CD4-positive, CD25-positive, alpha-beta regulatory T cell (primary cell): ENCODE measurements around the gene RBFA. TPM values are rescaled to one million over a fixed set of nuclear protein-coding genes. Genes with fewer than 3 reads are reported as not detected.

ENCODE experiments used
- ATAC-seq, 2 donors: fragments of 150-1000 bp; cut with Tn5 transposase; one replicate each; pipeline ENCODE4 v1.10.0; 2021; ENCODE audit warnings: low read depth in 2 of 2, moderate number of reproducible peaks in 2 of 2, moderate library complexity in 1 of 2
- DNase-seq, 3 donors: peaks; one replicate each; pipeline versions ENCODE4 v3.0.0 to v3.0.0-alpha.2; 2012 to 2022; ENCODE audit warnings: mixed read lengths in 1 of 3
- H3K27ac ChIP-seq: one replicate; pipeline ENCODE4 v1.7.0; 2013; ENCODE audit warnings: mild to moderate bottlenecking, low read length; ENCODE audit not compliant: insufficient read depth, poor library complexity, severe bottlenecking
- H3K27me3 ChIP-seq: one replicate; pipeline ENCODE4 v1.7.0; 2013; ENCODE audit warnings: low read length; ENCODE audit not compliant: control insufficient read depth, insufficient read depth
- H3K36me3 ChIP-seq: one replicate; pipeline ENCODE4 v1.7.0; 2013; ENCODE audit warnings: mild to moderate bottlenecking, low read length, moderate library complexity; ENCODE audit not compliant: control insufficient read depth, insufficient read depth
- H3K4me1 ChIP-seq: 2 replicates; pipeline ENCODE4 v1.7.0; 2013; ENCODE audit warnings: mild to moderate bottlenecking, low read length; ENCODE audit not compliant: insufficient read depth, control insufficient read depth, poor library complexity, severe bottlenecking
- H3K4me3 ChIP-seq: one replicate; pipeline ENCODE4 v1.7.0; 2013; ENCODE audit warnings: low read depth, mild to moderate bottlenecking, low read length, moderate library complexity
- H3K9me3 ChIP-seq, 2 experiments: 1 replicate in 1 of 2; 2 replicates in 1 of 2; pipeline ENCODE4 v1.7.0; 2013; ENCODE audit warnings: low read length in 2 of 2, mild to moderate bottlenecking in 1 of 2, moderate library complexity in 1 of 2; ENCODE audit not compliant: control insufficient read depth in 2 of 2
- H3K27ac Mint-ChIP-seq, 3 donors: one replicate each; pipeline ENCODE4 v1.8.0; 2020 to 2022; ENCODE audit warnings: mild to moderate bottlenecking in 3 of 3, mixed read lengths in 3 of 3, moderate library complexity in 2 of 3
- H3K27me3 Mint-ChIP-seq: one replicate; pipeline ENCODE4 v1.8.0; 2022; ENCODE audit warnings: mild to moderate bottlenecking, mixed read lengths
- H3K36me3 Mint-ChIP-seq: one replicate; pipeline ENCODE4 v1.8.0; 2020; ENCODE audit warnings: mixed read lengths
- H3K4me1 Mint-ChIP-seq, 4 donors: one replicate each; pipeline ENCODE4 v1.8.0; 2020 to 2022; ENCODE audit warnings: mixed read lengths in 4 of 4, mild to moderate bottlenecking in 1 of 4
- H3K4me3 Mint-ChIP-seq, 4 donors: one replicate each; pipeline ENCODE4 v1.8.0; 2020 to 2022; ENCODE audit warnings: mild to moderate bottlenecking in 4 of 4, mixed read lengths in 4 of 4, moderate library complexity in 3 of 4
- H3K9me3 Mint-ChIP-seq, 7 donors: one replicate each; pipeline ENCODE4 v1.8.0; 2020 to 2022; ENCODE audit warnings: mixed read lengths in 7 of 7, mild to moderate bottlenecking in 3 of 7, moderate library complexity in 2 of 7
- polyA plus RNA-seq, 4 donors: library from polyadenylated mRNA; unstranded; fragments of 300-500 nt; fragmentation: Illumina TruSeq; gene quantifications; one replicate each; pipeline ENCODE4 v1.2.3, GENCODE V29; 2021
- total RNA-seq: library from RNA; stranded (reverse); gene quantifications from one replicate; pipeline ENCODE4 v1.2.3, GENCODE V29; 2022

The RBFA gene, protein sequence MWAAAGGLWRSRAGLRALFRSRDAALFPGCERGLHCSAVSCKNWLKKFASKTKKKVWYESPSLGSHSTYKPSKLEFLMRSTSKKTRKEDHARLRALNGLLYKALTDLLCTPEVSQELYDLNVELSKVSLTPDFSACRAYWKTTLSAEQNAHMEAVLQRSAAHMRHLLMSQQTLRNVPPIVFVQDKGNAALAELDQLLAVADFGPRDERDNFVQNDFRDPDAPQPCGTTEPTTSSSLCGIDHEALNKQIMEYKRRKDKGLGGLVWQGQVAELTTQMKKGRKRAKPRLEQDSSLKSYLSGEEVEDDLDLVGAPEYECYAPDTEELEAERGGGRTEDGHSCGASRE
- total RNA-seq (13.6 TPM), polyA plus RNA-seq (10 to 100 TPM in 2 of 4 donors, 1 to 10 TPM in 2; 7.5 to 10.4 (median 9.3) TPM)

DNA sequence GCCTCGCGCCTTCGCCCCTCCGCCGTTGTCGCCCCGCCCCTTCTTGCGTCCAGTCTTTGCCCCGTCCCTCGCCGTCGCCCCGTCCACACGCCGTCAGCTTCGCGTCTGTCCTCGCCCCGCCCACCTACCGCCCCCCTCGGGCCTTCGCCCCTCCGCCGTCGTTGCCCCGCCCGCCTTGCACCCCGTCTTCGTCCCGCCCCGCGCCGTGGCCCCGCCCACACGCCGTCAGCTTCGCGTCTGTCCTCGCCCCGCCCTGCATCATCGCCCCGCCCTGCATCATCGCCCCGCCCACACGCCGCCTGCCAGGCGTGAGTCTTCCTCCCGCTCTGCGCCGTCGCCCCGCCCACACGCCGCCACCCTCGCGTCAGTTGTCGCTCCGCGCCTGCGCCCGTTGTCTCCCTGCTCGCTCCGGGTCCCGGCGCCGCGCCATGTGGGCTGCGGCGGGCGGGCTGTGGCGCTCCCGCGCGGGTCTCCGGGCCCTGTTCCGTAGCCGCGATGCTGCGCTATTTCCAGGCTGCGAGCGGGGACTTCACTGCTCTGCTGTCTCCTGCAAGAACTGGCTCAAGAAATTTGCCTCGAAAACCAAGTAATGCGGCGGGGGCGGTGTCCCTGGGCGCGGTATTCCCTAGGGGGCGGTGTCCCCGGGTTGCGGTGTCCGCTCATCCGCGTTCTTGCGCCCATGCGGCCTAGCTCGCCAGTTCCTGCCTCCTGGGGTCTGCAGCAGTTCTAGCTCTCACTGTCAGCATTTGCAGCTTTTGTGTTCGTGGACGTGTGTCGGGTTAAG, at the start of gene RBFA:
RBFA (plus strand) TSS at position 367 of the 784 bp plus-strand sequence; CDS start at position 429, 62 bp downstream.
- peaks cover 18% of the 10 kb centered on the region for H3K4me1 ChIP-seq
- Mint-ChIP-seq H3K27me3 (no peaks in the 10 kb centered on the region), H3K9me3 (peaks cover 0 to 5% (median 2%) of the 10 kb centered on the region in 7 donors), H3K4me1 (peaks cover 13 to 36% (median 28%) of the 10 kb centered on the region in 4 donors), H3K27ac (peak within 1 kb of the TSS; percentile 93 to 96 (median 96)), H3K4me3 (peak within 1 kb of the TSS; percentile 88 to 97 (median 90)), H3K36me3 (peaks cover 11% of the 10 kb centered on the region)
- H3K36me3 ChIP-seq = peaks cover 6% of the 10 kb centered on the region
- H3K27ac ChIP-seq = peak within 1 kb of the TSS; percentile 95
- no peaks in the 10 kb centered on the region for H3K9me3 ChIP-seq
- DNase-seq (peak; percentile 98 to 100 (median 98)), ATAC-seq (peak; percentile 75 to 77)
- no peaks in the 10 kb centered on the region for H3K27me3 ChIP-seq
- peak within 1 kb of the TSS; percentile 90 for H3K4me3 ChIP-seq

DNA sequence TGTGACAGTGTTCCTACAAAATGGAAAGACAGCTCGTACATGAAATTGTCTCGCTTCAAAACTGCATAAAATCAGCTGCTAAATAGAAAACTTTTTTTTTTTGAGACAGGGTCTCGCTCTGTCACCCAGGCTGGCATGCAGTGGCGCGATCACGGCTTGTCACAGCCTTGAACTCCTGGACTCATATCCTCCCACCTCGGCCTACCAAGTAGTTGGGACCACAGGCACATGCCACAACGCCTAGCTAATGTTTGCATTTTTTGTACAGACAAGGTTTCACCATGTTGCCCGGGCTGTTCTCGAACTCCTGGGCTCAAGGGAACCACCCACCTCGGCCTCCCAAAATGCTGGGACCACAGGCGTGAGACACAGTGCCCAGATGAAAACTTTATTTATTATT, 49.1 kb upstream of the RBFA start:
- Mint-ChIP-seq H3K36me3 (peaks cover 22% of the 10 kb centered on the region), H3K4me1 (peaks cover 14 to 78% (median 53%) of the 10 kb centered on the region in 4 donors)
- H3K4me1 ChIP-seq = peaks cover 50% of the 10 kb centered on the region

DNA sequence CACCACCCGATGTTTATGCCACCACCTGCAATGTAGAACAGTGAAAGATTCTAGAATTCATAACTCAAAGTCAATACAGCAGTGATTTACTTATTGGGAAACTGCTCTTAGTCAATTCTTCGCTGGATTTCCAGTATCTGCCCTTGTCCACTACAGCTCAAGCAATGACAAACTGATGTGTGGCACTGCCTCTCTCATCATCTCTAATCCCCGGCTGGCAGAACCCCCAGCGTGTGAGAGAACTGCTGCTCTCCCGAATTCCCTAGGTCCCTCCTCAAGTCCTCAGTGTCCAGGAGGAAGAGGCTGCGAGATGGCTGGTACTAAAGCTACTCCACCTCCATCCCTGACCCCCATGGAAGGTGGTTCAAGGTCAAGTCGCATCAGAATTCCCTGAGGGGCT, 47.5 kb upstream of the RBFA start:
- Mint-ChIP-seq H3K4me1 (peaks cover 14 to 66% (median 47%) of the 10 kb centered on the region in 4 donors), H3K36me3 (peaks cover 20% of the 10 kb centered on the region), H3K27ac (peak overlapping the region; percentile 14 to 95 (median 89)), H3K9me3 (no peaks in the 10 kb centered on the region), H3K4me3 (peak overlapping the region; percentile 92 to 96 (median 92)), H3K27me3 (peaks cover 3% of the 10 kb centered on the region)
- Histone ChIP-seq H3K4me3 (peak overlapping the region; percentile 94), H3K27me3 (no peaks in the 10 kb centered on the region), H3K36me3 (peaks cover 14% of the 10 kb centered on the region), H3K27ac (peak overlapping the region; percentile 92), H3K9me3 (no peaks in the 10 kb centered on the region), H3K4me1 (peaks cover 50% of the 10 kb centered on the region)
- no peak for ATAC-seq
- DNase-seq = no peak

More for the DNA sequence above, 49.1 kb upstream of the RBFA start:
- Histone ChIP-seq H3K9me3 (no peaks in the 10 kb centered on the region), H3K36me3 (peaks cover 14% of the 10 kb centered on the region), H3K4me3 (no peak overlapping the region), H3K27ac (no peak overlapping the region), H3K27me3 (no peaks in the 10 kb centered on the region)
- no peaks in the 10 kb centered on the region for H3K9me3 Mint-ChIP-seq
- peak overlapping the region in 2 of 3 donors; percentile 26 to 78 for H3K27ac Mint-ChIP-seq
- DNase-seq = no peak
- peak overlapping the region in 2 of 4 donors; percentile 24 to 92 for H3K4me3 Mint-ChIP-seq
- no peaks in the 10 kb centered on the region for H3K27me3 Mint-ChIP-seq
- no peak for ATAC-seq

DNA sequence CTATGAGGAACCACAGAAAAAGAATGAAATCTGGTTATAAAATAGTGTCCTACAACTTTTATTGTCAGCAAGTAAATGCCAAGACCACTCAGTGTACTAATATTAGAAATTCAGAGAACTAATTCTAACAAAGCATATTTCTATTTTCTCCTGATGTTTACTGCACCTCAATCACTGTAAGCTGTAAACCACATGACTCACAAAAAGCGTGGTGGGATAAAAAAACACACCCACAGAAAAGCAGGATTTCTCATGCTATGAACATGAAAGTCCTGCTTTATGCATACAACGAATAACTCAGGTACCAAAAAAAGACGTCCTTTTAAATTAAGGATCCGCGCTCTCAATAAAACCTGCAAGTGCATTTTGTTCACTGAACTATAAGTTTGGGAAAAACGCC, 46.7 kb upstream of the RBFA start:
- Mint-ChIP-seq H3K4me1 (peaks cover 9 to 57% (median 39%) of the 10 kb centered on the region in 4 donors), H3K27me3 (peaks cover 5% of the 10 kb centered on the region), H3K4me3 (peak overlapping the region; percentile 92 to 96 (median 92)), H3K36me3 (peaks cover 17% of the 10 kb centered on the region), H3K9me3 (no peaks in the 10 kb centered on the region), H3K27ac (peak overlapping the region; percentile 48 to 95 (median 89))
- Histone ChIP-seq H3K36me3 (peaks cover 14% of the 10 kb centered on the region), H3K4me1 (peaks cover 46% of the 10 kb centered on the region), H3K27ac (peak overlapping the region; percentile 92), H3K4me3 (peak overlapping the region; percentile 94), H3K27me3 (no peaks in the 10 kb centered on the region), H3K9me3 (no peaks in the 10 kb centered on the region)
- no peak for ATAC-seq
- no peak for DNase-seq

DNA sequence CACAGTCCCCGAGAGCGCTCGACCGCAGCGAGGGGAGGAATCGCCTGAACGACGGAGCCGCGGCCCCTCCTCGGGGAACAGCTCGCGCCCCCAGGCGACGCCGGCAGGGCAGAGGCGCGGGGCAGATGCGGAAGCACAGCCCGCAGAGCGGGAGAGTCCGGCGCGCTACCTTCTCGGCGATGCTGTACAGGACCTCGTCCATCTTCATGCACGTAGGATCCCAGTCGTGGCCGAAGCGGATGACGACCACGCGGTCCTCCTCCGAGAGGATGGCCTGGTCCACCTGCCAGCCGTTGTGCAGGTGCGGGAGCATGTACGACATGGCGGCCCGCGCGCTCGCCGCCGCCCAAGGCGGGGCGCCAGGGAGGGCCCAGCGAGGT, 46.2 kb upstream of the RBFA start:
- H3K9me3 ChIP-seq = no peaks in the 10 kb centered on the region
- Mint-ChIP-seq H3K4me1 (peaks cover 9 to 52% (median 37%) of the 10 kb centered on the region in 4 donors), H3K27me3 (peaks cover 5% of the 10 kb centered on the region), H3K36me3 (peaks cover 17% of the 10 kb centered on the region), H3K27ac (peak overlapping the region; percentile 48 to 95 (median 89)), H3K4me3 (peak overlapping the region; percentile 92 to 96 (median 92)), H3K9me3 (no peaks in the 10 kb centered on the region)
- peaks cover 14% of the 10 kb centered on the region for H3K36me3 ChIP-seq
- peaks cover 41% of the 10 kb centered on the region for H3K4me1 ChIP-seq
- peak overlapping the region; percentile 94 for H3K4me3 ChIP-seq
- ATAC-seq (peak; percentile 57 to 64), DNase-seq (peak; percentile 50 to 71 (median 70))
- no peaks in the 10 kb centered on the region for H3K27me3 ChIP-seq
- H3K27ac ChIP-seq = peak overlapping the region; percentile 92

DNA sequence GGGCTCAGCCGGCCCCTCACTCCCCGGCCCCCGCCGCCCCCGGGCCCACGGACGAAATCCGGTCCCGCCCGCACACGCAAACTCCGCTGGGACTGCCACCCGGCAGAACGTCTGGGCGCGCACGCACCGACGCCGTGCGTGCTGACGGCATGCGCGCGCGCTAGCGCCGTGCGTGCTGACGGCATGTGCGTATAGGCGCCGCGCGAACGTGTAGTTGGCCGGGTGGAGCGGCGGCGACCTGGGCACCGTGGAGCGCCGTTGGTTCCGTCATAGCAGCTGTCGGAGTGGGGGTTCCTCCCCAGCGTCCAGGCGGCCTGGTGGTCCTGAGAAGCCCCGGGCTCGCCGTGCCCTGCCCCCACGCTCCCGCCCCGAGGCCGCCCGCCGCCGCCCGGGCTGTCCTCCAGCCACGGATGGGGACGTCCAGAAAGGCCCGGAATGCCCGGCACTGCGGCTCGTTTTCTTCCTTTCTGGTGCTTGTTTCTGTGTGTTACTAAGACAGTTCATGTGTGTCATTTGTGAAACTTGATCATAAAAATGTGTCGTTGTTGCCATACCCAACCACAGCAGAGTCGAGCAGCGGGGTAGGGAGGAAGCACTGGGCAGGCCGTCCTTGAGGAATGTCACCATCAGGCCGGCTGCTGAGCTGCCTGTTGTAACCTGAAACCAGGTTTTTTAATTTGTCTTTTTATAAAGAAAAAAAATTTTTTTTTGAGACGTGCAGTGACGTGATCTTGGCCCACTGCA, 45.6 kb upstream of the RBFA start, which contains the start of gene TXNL4A:
TXNL4A (minus strand) TSS at position 113 of the 744 bp plus-strand sequence. CDS start 171 bp downstream, outside the sequence.
- peaks cover 14% of the 10 kb centered on the region for H3K36me3 ChIP-seq
- H3K9me3 ChIP-seq = no peaks in the 10 kb centered on the region
- ATAC-seq = peak; percentile 98
- H3K27me3 ChIP-seq = no peaks in the 10 kb centered on the region
- Mint-ChIP-seq H3K27me3 (peaks cover 5% of the 10 kb centered on the region), H3K4me3 (peak within 1 kb of the TSS; percentile 92 to 96 (median 92)), H3K36me3 (peaks cover 17% of the 10 kb centered on the region), H3K27ac (peak within 1 kb of the TSS; percentile 84 to 99 (median 95)), H3K4me1 (peaks cover 9 to 47% (median 32%) of the 10 kb centered on the region in 4 donors), H3K9me3 (no peaks in the 10 kb centered on the region)
- H3K4me1 ChIP-seq = peaks cover 36% of the 10 kb centered on the region
- peak within 1 kb of the TSS; percentile 92 for H3K27ac ChIP-seq
- DNase-seq = peak; percentile 77 to 94 (median 86)
- peak within 1 kb of the TSS; percentile 94 for H3K4me3 ChIP-seq

DNA sequence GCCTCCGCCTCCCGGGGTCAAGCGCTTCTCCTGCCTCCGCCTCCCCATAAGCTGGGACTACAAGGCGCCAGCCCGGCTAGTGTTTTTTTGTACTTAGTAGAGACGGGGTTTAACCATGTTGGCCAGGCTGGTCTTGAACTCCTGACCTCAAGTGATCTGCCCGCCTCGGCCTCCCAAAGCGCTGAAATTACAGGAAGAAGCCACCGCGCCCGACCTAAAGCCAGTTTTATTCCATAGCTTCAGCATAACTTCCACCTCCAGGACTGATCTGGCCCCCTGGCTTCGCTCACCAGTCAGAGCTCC, 45.1 kb upstream of the RBFA start:
- H3K9me3 ChIP-seq = no peaks in the 10 kb centered on the region
- peak overlapping the region; percentile 92 for H3K27ac ChIP-seq
- H3K27me3 Mint-ChIP-seq = peaks cover 5% of the 10 kb centered on the region
- peak overlapping the region; percentile 74 to 99 (median 95) for H3K27ac Mint-ChIP-seq
- H3K36me3 ChIP-seq = peaks cover 14% of the 10 kb centered on the region
- no peaks in the 10 kb centered on the region for H3K9me3 Mint-ChIP-seq
- DNase-seq (no peak), ATAC-seq (no peak)
- H3K4me1 Mint-ChIP-seq = peaks cover 6 to 42% (median 27%) of the 10 kb centered on the region in 4 donors
- H3K4me3 Mint-ChIP-seq = peak overlapping the region; percentile 92 to 94 (median 92)
- no peaks in the 10 kb centered on the region for H3K27me3 ChIP-seq
- peak overlapping the region; percentile 71 for H3K4me3 ChIP-seq
- H3K4me1 ChIP-seq = peaks cover 34% of the 10 kb centered on the region
- peaks cover 12% of the 10 kb centered on the region for H3K36me3 Mint-ChIP-seq
